ENCODE measurements around the gene C22orf39.

DNA sequence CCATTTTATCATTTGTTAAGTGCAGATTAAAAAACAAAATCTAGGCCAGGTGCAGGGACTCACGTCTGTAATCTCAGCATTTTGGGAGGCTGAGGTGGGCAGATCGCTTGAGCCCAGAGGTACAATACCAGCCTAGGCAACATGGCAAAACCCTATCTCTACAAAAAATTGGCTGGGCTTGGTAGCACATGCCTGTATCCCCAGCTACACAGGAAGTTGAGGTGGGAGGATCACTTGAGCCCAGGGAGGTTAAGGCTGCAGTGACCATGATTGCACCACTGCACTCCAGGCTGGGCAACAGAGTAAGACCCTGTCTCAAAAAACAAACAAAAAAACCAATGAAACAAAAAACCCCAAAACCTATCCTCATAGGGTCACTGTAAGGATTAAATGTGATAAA lies 48.9 kb downstream of the C22orf39 start:
- TF ChIP-seq, protein P1, sequence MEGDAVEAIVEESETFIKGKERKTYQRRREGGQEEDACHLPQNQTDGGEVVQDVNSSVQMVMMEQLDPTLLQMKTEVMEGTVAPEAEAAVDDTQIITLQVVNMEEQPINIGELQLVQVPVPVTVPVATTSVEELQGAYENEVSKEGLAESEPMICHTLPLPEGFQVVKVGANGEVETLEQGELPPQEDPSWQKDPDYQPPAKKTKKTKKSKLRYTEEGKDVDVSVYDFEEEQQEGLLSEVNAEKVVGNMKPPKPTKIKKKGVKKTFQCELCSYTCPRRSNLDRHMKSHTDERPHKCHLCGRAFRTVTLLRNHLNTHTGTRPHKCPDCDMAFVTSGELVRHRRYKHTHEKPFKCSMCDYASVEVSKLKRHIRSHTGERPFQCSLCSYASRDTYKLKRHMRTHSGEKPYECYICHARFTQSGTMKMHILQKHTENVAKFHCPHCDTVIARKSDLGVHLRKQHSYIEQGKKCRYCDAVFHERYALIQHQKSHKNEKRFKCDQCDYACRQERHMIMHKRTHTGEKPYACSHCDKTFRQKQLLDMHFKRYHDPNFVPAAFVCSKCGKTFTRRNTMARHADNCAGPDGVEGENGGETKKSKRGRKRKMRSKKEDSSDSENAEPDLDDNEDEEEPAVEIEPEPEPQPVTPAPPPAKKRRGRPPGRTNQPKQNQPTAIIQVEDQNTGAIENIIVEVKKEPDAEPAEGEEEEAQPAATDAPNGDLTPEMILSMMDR (IDR thresholded peaks at IDR 0.05), result no peak
- no peak for TF ChIP-seq POLR2A (IDR thresholded peaks at IDR 0.05)

Data from prostate gland (tissue), 2 donors.